MM.1S (cell line): ENCODE measurements around the gene SRSF3.

Source experiments
- DNase-seq: peaks from one replicate; pipeline ENCODE4 v3.0.0-alpha.2; 2015
- H2AFZ ChIP-seq: fragments of 300-600 bp; sonication (generic); 2 replicates; pipeline ENCODE4 v1.6.0; 2016; ENCODE audit warnings: antibody characterized with exemption, low read length
- H3F3A ChIP-seq: fragments of 300-600 bp; sonication (generic); 2 replicates; pipeline ENCODE4 v1.6.1; 2016; ENCODE audit warnings: mild to moderate bottlenecking, antibody characterized with exemption, low read length, moderate library complexity, mixed read lengths; ENCODE audit not compliant: insufficient read depth
- H3K27ac ChIP-seq: fragments of 300-600 bp; sonication (generic); 2 replicates; pipeline ENCODE4 v1.5.1; 2016; ENCODE audit warnings: mild to moderate bottlenecking, low read length
- H3K27me3 ChIP-seq: fragments of 300-600 bp; sonication (generic); replicated peaks from 2 replicates; pipeline ENCODE4 v1.6.0; 2016; ENCODE audit warnings: low read length; ENCODE audit not compliant: insufficient read depth
- H3K36me3 ChIP-seq: fragments of 300-600 bp; sonication (generic); replicated peaks from 2 replicates; pipeline ENCODE4 v1.6.1; 2016; ENCODE audit warnings: mild to moderate bottlenecking, low read length, mixed read lengths; ENCODE audit not compliant: insufficient read depth
- H3K4me1 ChIP-seq: fragments of 300-600 bp; sonication (generic); 2 replicates; pipeline ENCODE4 v1.6.1; 2016; ENCODE audit warnings: low read length, mixed read lengths
- H3K4me2 ChIP-seq: fragments of 300-600 bp; sonication (generic); 2 replicates; pipeline ENCODE4 v1.6.0; 2016; ENCODE audit warnings: low read depth, low read length
- H3K4me3 ChIP-seq: fragments of 300-600 bp; sonication (generic); 2 replicates; pipeline ENCODE4 v1.5.1; 2016; ENCODE audit warnings: low read length, mixed read lengths
- H3K79me2 ChIP-seq: fragments of 300-600 bp; sonication (generic); 2 replicates; pipeline ENCODE4 v1.6.1; 2016; ENCODE audit warnings: mixed run types, low read length, mixed read lengths
- H3K9ac ChIP-seq: fragments of 300-600 bp; sonication (generic); 2 replicates; pipeline ENCODE4 v1.6.1; 2016; ENCODE audit warnings: low read length, mixed read lengths
- H3K9me2 ChIP-seq: fragments of 300-600 bp; sonication (generic); replicated peaks from 2 replicates; pipeline ENCODE4 v1.6.1; 2016; ENCODE audit warnings: mild to moderate bottlenecking, low read length, mixed read lengths; ENCODE audit not compliant: insufficient read depth
- H3K9me3 ChIP-seq: fragments of 300-600 bp; sonication (generic); replicated peaks from 2 replicates; pipeline ENCODE4 v1.6.1; 2016; ENCODE audit warnings: mild to moderate bottlenecking, low read length, mixed read lengths; ENCODE audit not compliant: insufficient read depth
- H4K20me1 ChIP-seq: fragments of 300-600 bp; sonication (generic); 2 replicates; pipeline ENCODE4 v1.6.1; 2016; ENCODE audit warnings: mild to moderate bottlenecking, low read length, moderate library complexity, mixed read lengths; ENCODE audit not compliant: insufficient read depth
- EZH2 ChIP-seq: fragments of 300-600 bp; sonication (generic); optimal IDR thresholded peaks from 2 replicates; pipeline ENCODE3; 2017; ENCODE audit warnings: low read depth, mild to moderate bottlenecking, antibody characterized with exemption, low read length, mixed read lengths
- EZH2phosphoT487 ChIP-seq: fragments of 300-600 bp; sonication (generic); IDR thresholded peaks from 2 replicates; pipeline ENCODE4 v1.6.1; 2018; ENCODE audit warnings: antibody characterized with exemption, low read length
- TF ChIP-seq, protein P1 (sequence below): fragments of 300-600 bp; sonication (generic); IDR thresholded peaks from 2 replicates; pipeline ENCODE4 v1.5.1; 2016; ENCODE audit warnings: antibody characterized with exemption, low read length, mixed read lengths

SRSF3 gene

DNA sequence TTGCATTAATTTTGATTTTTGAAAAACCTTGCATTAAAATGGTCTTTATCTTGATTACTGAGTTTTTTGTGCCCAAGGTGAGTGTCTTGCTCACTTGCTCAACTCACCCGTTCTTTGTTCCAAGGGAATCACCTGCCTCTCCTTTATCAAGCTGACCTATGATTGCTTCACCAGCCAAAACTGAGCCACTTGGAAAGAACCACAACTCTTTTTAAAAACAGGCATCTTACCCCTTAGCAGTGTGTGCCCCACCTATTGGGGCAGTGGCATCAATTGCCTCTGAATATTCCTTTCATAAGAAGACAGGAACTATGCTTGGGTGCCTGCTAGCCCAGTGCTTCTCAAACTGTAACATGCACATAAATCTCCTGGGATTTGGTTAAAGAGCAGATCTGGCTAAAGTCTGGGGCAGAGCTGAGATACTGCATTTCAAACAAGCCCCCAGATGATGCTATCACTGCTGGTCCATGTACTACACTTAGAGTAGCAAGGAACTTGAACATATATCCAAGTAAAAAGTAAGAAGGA lies 43.6 kb upstream of the SRSF3 start:
- Histone ChIP-seq H3K4me3 (no peak overlapping the region), H4K20me1 (no peaks in the 10 kb centered on the region), H2AFZ (no peak overlapping the region), H3K79me2 (peaks cover 17% of the 10 kb centered on the region), H3K4me2 (no peak overlapping the region), H3K9me2 (no peaks in the 10 kb centered on the region), H3K36me3 (no peaks in the 10 kb centered on the region), H3K27ac (no peak overlapping the region), H3K9ac (no peak overlapping the region), H3K4me1 (peaks cover 29% of the 10 kb centered on the region), H3K27me3 (no peaks in the 10 kb centered on the region), H3F3A (peaks cover 12% of the 10 kb centered on the region; the same call in 1 of the 2 replicates), H3K9me3 (no peaks in the 10 kb centered on the region)
- no peak for TF ChIP-seq EZH2phosphoT487
- no peak for TF ChIP-seq EZH2
- TF ChIP-seq, protein P1, sequence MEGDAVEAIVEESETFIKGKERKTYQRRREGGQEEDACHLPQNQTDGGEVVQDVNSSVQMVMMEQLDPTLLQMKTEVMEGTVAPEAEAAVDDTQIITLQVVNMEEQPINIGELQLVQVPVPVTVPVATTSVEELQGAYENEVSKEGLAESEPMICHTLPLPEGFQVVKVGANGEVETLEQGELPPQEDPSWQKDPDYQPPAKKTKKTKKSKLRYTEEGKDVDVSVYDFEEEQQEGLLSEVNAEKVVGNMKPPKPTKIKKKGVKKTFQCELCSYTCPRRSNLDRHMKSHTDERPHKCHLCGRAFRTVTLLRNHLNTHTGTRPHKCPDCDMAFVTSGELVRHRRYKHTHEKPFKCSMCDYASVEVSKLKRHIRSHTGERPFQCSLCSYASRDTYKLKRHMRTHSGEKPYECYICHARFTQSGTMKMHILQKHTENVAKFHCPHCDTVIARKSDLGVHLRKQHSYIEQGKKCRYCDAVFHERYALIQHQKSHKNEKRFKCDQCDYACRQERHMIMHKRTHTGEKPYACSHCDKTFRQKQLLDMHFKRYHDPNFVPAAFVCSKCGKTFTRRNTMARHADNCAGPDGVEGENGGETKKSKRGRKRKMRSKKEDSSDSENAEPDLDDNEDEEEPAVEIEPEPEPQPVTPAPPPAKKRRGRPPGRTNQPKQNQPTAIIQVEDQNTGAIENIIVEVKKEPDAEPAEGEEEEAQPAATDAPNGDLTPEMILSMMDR, result no peak
- no peak for DNase-seq

DNA sequence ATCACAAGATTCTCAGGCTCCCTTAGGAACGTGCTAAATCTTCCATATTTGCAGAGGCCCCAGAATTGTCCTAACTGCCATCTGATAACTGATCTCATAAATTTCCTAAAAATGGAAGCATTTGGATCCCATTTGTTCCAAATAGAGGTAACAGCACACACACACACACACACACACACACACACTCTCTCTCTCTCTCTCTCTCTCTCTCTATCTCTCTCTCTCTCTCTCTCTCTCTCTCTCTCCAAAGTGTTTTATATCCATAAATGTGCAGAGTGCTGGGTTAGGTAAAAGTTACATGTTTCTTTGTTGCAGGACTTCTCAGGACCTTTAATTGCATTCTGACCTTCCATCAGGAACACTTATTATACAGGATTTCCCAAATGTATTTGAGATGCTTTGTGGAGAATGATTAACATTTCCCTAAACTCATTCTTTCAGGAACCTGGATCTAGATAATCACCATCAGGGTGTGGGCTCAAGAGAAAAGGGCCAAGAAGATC lies 38.4 kb upstream of the SRSF3 start:
- Histone ChIP-seq H3F3A (peaks cover 9% of the 10 kb centered on the region; the same call in 1 of the 2 replicates), H3K79me2 (no peaks in the 10 kb centered on the region), H3K4me2 (no peak overlapping the region), H4K20me1 (no peaks in the 10 kb centered on the region), H3K4me1 (peaks cover 23% of the 10 kb centered on the region), H3K4me3 (no peak overlapping the region), H3K9me3 (no peaks in the 10 kb centered on the region), H3K27me3 (no peaks in the 10 kb centered on the region), H3K27ac (no peak overlapping the region), H2AFZ (no peak overlapping the region), H3K9ac (no peak overlapping the region), H3K9me2 (no peaks in the 10 kb centered on the region), H3K36me3 (no peaks in the 10 kb centered on the region)
- DNase-seq, result no peak
- TF ChIP-seq, protein P1, result no peak
- TF ChIP-seq EZH2phosphoT487 (no peak), EZH2 (no peak)

DNA sequence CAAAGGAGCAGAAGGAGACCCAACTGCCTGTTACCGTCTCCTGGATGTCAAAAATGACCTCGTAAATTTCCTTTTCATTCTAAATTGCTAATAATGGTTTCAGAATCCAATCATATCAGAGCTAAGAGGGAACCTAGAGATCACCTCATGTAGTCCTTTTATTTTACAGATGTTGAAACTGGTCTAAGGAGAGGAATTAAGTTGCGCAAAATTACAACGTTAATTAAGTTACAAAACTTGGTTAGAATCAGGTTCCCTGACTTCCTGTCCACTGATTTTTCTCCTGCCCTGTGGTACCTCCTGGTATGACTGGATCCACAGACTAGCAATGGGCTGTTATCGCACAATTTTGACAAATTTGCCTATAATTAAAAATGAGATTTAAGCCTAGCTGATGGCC lies 37.9 kb upstream of the SRSF3 start:
- H3K4me1 ChIP-seq, result peaks cover 23% of the 10 kb centered on the region
- no peak overlapping the region for H3K4me3 ChIP-seq
- no peak overlapping the region for H3K27ac ChIP-seq
- no peak overlapping the region for H3K9ac ChIP-seq
- no peaks in the 10 kb centered on the region for H3K36me3 ChIP-seq
- H3K27me3 ChIP-seq, result no peaks in the 10 kb centered on the region
- H3K79me2 ChIP-seq, result no peaks in the 10 kb centered on the region
- H3F3A ChIP-seq, result peaks cover 9% of the 10 kb centered on the region; the same call in 1 of the 2 replicates
- no peak overlapping the region for H3K4me2 ChIP-seq
- H2AFZ ChIP-seq, result no peak overlapping the region
- H4K20me1 ChIP-seq, result no peaks in the 10 kb centered on the region
- no peaks in the 10 kb centered on the region for H3K9me2 ChIP-seq
- no peak for DNase-seq
- no peaks in the 10 kb centered on the region for H3K9me3 ChIP-seq
- TF ChIP-seq EZH2phosphoT487, result no peak
- TF ChIP-seq, protein P1, result no peak
- TF ChIP-seq EZH2, result no peak
